ENCODE measurements around the gene BTBD9.

BTBD9 gene

DNA sequence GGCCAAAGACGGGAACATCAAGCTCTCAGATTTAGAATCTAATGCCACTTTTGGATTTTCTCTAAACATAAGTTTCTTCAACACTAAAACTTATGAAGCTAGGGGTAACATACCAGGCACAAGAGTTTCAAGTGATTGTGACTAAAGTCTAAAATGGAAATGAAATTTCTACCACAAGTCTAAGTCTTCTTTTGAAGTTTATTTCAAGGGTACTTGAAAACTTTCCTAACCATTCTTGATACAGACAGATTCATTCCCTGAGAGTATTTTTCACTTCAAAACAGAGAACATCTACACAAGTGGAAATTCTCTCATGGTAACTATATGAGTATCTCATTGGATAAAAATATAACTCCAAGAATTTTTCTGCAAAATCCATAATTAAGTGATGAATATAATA is 56.2 kb downstream of the BTBD9 start:
- Histone ChIP-seq H3K4me1 (ENCODE audit: control insufficient read depth in 5 of 5, insufficient read depth in 5 of 5, low read length in 5 of 5) (no peaks in the 10 kb centered on the region), H3K36me3 (ENCODE audit: control insufficient read depth in 5 of 5, insufficient read depth in 5 of 5, low read length in 5 of 5) (peaks cover 7 to 16% (median 12%) of the 10 kb centered on the region in 5 donors), H3K9ac (ENCODE audit: low read length in 5 of 5) (no peak overlapping the region), H3K4me3 (ENCODE audit: low read depth in 1 of 5, low read length in 5 of 5) (no peak overlapping the region), H3K27ac (ENCODE audit: low read depth, low read length) (no peak overlapping the region), H3K27me3 (ENCODE audit: control insufficient read depth in 5 of 5, insufficient read depth in 4 of 5, low read length in 5 of 5) (no peaks in the 10 kb centered on the region), H3K9me3 (ENCODE audit: control insufficient read depth in 5 of 5, low read length in 5 of 5) (no peaks in the 10 kb centered on the region)

DNA sequence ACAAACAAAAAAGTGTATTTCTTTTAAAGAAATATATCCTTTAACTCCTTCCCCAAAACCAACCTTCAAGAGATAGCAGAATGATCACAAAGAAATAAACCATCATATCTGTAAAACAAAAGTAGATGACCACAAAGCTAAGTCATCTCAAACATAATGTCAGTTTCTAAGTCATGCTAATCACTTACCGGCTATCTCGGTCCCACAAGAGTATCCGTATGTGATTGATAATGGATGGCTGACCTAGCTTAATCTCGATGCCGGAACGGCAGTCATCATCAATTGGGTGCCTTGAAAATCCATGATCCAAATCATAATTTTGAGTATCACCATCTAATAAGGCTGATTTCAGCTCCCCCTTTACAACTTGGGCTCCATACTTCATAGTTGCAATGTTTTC is 59.7 kb downstream of the BTBD9 start:
- no peaks in the 10 kb centered on the region for H3K4me1 ChIP-seq (ENCODE audit: control insufficient read depth in 5 of 5, insufficient read depth in 5 of 5, low read length in 5 of 5)
- H3K4me3 ChIP-seq (ENCODE audit: low read depth in 1 of 5, low read length in 5 of 5): no peak overlapping the region
- H3K27ac ChIP-seq (ENCODE audit: low read depth, low read length): no peak overlapping the region
- H3K9ac ChIP-seq (ENCODE audit: low read length in 5 of 5): no peak overlapping the region
- no peaks in the 10 kb centered on the region for H3K27me3 ChIP-seq (ENCODE audit: control insufficient read depth in 5 of 5, insufficient read depth in 4 of 5, low read length in 5 of 5)
- peaks cover 11 to 28% (median 15%) of the 10 kb centered on the region in 5 donors for H3K36me3 ChIP-seq (ENCODE audit: control insufficient read depth in 5 of 5, insufficient read depth in 5 of 5, low read length in 5 of 5)
- H3K9me3 ChIP-seq (ENCODE audit: control insufficient read depth in 5 of 5, low read length in 5 of 5): no peaks in the 10 kb centered on the region

DNA sequence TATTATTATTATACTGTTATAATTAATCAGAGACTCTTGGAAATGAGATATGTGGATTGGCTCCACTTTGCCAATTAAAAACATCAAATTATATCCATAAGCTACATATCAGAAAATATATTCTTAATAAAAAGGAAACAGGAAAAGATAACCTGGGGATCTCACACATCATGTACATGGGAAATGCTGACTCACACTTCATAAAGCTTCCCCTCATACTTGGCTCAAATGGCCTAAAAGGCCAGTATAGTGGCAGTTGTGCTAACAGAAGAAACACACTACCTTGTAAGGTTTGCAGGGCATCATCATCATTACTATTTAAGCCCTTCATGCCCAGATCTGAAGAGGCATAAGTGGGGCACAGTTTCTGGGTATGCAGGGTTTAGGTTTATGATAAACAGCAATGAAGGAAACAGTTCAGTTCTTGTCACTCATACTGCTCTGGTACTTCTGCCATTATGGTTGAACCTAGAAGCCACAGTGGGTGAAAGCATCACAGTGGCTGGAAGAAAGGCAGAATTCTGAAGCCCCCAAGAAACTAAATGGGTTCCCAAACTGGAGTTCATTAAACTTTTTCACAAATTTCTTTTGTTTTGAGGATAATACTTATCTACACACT is 60.6 kb downstream of the BTBD9 start:
- no peaks in the 10 kb centered on the region for H3K27me3 ChIP-seq (ENCODE audit: control insufficient read depth in 5 of 5, insufficient read depth in 4 of 5, low read length in 5 of 5)
- H3K27ac ChIP-seq (ENCODE audit: low read depth, low read length): no peak overlapping the region
- no peaks in the 10 kb centered on the region for H3K4me1 ChIP-seq (ENCODE audit: control insufficient read depth in 5 of 5, insufficient read depth in 5 of 5, low read length in 5 of 5)
- H3K4me3 ChIP-seq (ENCODE audit: low read depth in 1 of 5, low read length in 5 of 5): no peak overlapping the region
- no peak overlapping the region for H3K9ac ChIP-seq (ENCODE audit: low read length in 5 of 5)
- no peaks in the 10 kb centered on the region for H3K9me3 ChIP-seq (ENCODE audit: control insufficient read depth in 5 of 5, low read length in 5 of 5)
- peaks cover 11 to 30% (median 15%) of the 10 kb centered on the region in 5 donors for H3K36me3 ChIP-seq (ENCODE audit: control insufficient read depth in 5 of 5, insufficient read depth in 5 of 5, low read length in 5 of 5)

DNA sequence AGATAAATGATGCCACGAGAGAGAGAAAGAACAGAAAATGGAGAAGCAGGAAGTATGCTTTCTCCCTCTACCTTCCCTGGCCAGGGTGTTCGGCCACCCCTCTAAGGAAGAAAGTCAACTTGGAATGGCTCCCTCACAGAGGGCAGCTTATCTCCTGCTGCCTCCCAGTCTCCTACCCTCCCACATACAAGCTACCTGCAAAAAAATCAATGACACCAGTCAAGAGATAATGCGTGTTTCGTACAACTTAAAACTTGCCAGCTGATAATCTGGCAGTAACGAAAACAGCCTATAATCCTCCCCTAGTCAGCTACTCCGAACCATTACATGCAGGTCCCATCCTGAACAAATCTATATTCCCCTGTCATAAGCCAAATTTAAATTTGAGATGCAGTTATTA is 61.7 kb downstream of the BTBD9 start:
- H3K4me3 ChIP-seq (ENCODE audit: low read depth in 1 of 5, low read length in 5 of 5): no peak overlapping the region
- H3K4me1 ChIP-seq (ENCODE audit: control insufficient read depth in 5 of 5, insufficient read depth in 5 of 5, low read length in 5 of 5): no peaks in the 10 kb centered on the region
- no peak overlapping the region for H3K9ac ChIP-seq (ENCODE audit: low read length in 5 of 5)
- no peak overlapping the region for H3K27ac ChIP-seq (ENCODE audit: low read depth, low read length)
- H3K36me3 ChIP-seq (ENCODE audit: control insufficient read depth in 5 of 5, insufficient read depth in 5 of 5, low read length in 5 of 5): peaks cover 11 to 30% (median 15%) of the 10 kb centered on the region in 5 donors
- H3K27me3 ChIP-seq (ENCODE audit: control insufficient read depth in 5 of 5, insufficient read depth in 4 of 5, low read length in 5 of 5): no peaks in the 10 kb centered on the region
- no peaks in the 10 kb centered on the region for H3K9me3 ChIP-seq (ENCODE audit: control insufficient read depth in 5 of 5, low read length in 5 of 5)

DNA sequence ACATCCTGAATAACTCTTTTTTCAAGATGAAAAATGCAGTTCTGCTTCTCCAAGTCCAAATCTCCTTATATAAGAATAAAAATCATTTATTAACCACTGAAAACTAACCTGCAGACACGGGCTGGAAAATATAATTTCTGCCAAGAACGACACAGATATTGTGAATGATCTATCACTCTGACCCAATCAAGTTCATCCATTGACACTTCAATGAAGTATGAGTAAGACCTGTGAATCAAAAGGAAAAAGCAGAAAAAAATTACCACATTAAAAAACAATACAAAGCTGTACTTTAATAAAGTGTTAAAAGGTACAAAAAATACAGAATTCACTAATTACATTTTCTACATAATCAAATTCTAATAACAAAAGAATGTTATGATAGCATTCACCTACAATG is 62.2 kb downstream of the BTBD9 start:
- H3K27ac ChIP-seq (ENCODE audit: low read depth, low read length): no peak overlapping the region
- H3K9me3 ChIP-seq (ENCODE audit: control insufficient read depth in 5 of 5, low read length in 5 of 5): no peaks in the 10 kb centered on the region
- no peaks in the 10 kb centered on the region for H3K27me3 ChIP-seq (ENCODE audit: control insufficient read depth in 5 of 5, insufficient read depth in 4 of 5, low read length in 5 of 5)
- H3K4me3 ChIP-seq (ENCODE audit: low read depth in 1 of 5, low read length in 5 of 5): no peak overlapping the region
- H3K36me3 ChIP-seq (ENCODE audit: control insufficient read depth in 5 of 5, insufficient read depth in 5 of 5, low read length in 5 of 5): peaks cover 11 to 30% (median 15%) of the 10 kb centered on the region in 5 donors
- H3K9ac ChIP-seq (ENCODE audit: low read length in 5 of 5): no peak overlapping the region
- no peaks in the 10 kb centered on the region for H3K4me1 ChIP-seq (ENCODE audit: control insufficient read depth in 5 of 5, insufficient read depth in 5 of 5, low read length in 5 of 5)

DNA sequence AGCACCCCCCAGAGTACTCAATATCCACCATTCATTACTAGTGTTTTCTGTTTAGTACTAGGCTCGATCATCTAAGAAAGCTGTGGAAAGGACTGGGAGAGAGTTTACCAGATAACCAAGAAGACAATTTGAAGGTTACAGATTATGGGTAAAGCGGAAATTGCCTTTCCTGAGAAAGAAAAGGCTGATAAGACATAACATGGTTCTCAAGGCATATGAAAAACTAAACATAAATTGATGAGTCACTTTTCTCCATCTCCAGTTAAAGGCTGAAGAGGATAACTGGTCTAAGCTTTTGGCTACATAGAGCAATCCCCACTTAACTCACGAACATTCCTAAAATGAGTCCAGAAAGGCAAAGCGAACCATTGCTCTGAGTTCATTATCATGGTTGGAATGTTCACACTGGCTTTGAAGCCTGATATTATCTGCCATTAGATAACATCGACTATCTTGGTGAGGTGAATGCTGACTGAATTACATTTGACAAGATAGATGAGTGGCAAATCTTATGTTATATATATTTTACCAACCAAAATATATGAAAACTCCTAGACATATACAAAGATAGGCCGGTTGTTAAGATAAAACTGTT is 65.8 kb downstream of the BTBD9 start:
- Histone ChIP-seq H3K9ac (ENCODE audit: low read length in 5 of 5) (no peak overlapping the region), H3K9me3 (ENCODE audit: control insufficient read depth in 5 of 5, low read length in 5 of 5) (no peaks in the 10 kb centered on the region), H3K27me3 (ENCODE audit: control insufficient read depth in 5 of 5, insufficient read depth in 4 of 5, low read length in 5 of 5) (no peaks in the 10 kb centered on the region), H3K27ac (ENCODE audit: low read depth, low read length) (no peak overlapping the region), H3K36me3 (ENCODE audit: control insufficient read depth in 5 of 5, insufficient read depth in 5 of 5, low read length in 5 of 5) (peaks cover 3 to 24% (median 4%) of the 10 kb centered on the region in 5 donors), H3K4me3 (ENCODE audit: low read depth in 1 of 5, low read length in 5 of 5) (no peak overlapping the region), H3K4me1 (ENCODE audit: control insufficient read depth in 5 of 5, insufficient read depth in 5 of 5, low read length in 5 of 5) (no peaks in the 10 kb centered on the region)

DNA sequence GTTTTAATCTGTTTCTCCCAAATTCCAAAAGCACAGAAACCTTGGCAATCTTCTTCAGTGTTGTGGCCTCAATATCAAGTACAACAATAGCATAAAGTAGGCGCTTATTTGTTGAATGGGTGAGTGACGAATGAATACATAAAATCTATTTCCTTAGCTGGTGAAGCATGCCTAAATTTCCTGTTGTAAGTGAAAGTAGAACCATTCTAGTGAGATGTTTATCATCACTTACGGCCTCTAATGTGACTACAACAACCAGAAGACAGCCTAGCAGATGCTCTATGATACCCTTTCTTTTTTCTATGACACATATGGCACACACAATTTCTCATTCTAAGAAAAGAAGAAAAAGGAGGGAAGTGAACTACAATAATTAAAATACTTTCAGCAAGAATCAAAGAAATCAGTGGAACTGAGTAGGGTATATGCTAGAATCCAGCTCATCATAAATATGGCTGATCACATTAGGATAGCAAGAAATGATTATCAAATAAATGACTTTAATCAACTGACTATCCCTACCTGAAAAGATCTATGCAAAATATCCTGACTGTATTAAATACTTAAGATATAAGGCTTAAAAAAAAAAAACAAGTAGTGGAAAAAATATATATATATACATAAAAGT is 67.4 kb downstream of the BTBD9 start:
- H3K27ac ChIP-seq (ENCODE audit: low read depth, low read length): no peak overlapping the region
- peaks cover 0 to 5% (median 4%) of the 10 kb centered on the region in 5 donors for H3K4me1 ChIP-seq (ENCODE audit: control insufficient read depth in 5 of 5, insufficient read depth in 5 of 5, low read length in 5 of 5)
- H3K4me3 ChIP-seq (ENCODE audit: low read depth in 1 of 5, low read length in 5 of 5): no peak overlapping the region
- no peaks in the 10 kb centered on the region for H3K9me3 ChIP-seq (ENCODE audit: control insufficient read depth in 5 of 5, low read length in 5 of 5)
- no peak overlapping the region for H3K9ac ChIP-seq (ENCODE audit: low read length in 5 of 5)
- no peaks in the 10 kb centered on the region for H3K27me3 ChIP-seq (ENCODE audit: control insufficient read depth in 5 of 5, insufficient read depth in 4 of 5, low read length in 5 of 5)
- H3K36me3 ChIP-seq (ENCODE audit: control insufficient read depth in 5 of 5, insufficient read depth in 5 of 5, low read length in 5 of 5): peaks cover 3 to 19% (median 3%) of the 10 kb centered on the region in 5 donors

DNA sequence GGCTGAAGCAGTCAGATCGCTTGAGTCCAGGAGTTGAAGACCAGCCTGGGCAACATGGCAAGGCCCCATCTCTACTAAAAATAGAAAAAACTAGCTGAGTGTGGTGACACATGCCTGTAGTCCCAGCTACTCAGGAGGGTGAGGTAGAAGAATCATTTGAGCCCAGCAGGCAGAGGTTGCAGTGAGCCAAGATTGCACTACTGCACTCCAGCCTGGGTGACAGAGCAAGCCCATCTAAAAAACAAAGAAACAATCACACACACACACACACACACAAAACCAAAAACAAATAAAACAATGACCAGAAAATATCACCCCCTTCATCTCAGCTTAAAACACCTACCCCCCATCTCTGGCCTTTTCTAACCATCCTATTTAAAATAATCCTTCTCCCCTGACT is 68.0 kb downstream of the BTBD9 start:
- H3K4me3 ChIP-seq (ENCODE audit: low read depth in 1 of 5, low read length in 5 of 5): no peak overlapping the region
- H3K9ac ChIP-seq (ENCODE audit: low read length in 5 of 5): no peak overlapping the region
- H3K36me3 ChIP-seq (ENCODE audit: control insufficient read depth in 5 of 5, insufficient read depth in 5 of 5, low read length in 5 of 5): peaks cover 0 to 15% (median 3%) of the 10 kb centered on the region in 5 donors
- H3K4me1 ChIP-seq (ENCODE audit: control insufficient read depth in 5 of 5, insufficient read depth in 5 of 5, low read length in 5 of 5): peaks cover 0 to 6% (median 5%) of the 10 kb centered on the region in 5 donors
- H3K27me3 ChIP-seq (ENCODE audit: control insufficient read depth in 5 of 5, insufficient read depth in 4 of 5, low read length in 5 of 5): no peaks in the 10 kb centered on the region
- no peak overlapping the region for H3K27ac ChIP-seq (ENCODE audit: low read depth, low read length)
- H3K9me3 ChIP-seq (ENCODE audit: control insufficient read depth in 5 of 5, low read length in 5 of 5): no peaks in the 10 kb centered on the region

DNA sequence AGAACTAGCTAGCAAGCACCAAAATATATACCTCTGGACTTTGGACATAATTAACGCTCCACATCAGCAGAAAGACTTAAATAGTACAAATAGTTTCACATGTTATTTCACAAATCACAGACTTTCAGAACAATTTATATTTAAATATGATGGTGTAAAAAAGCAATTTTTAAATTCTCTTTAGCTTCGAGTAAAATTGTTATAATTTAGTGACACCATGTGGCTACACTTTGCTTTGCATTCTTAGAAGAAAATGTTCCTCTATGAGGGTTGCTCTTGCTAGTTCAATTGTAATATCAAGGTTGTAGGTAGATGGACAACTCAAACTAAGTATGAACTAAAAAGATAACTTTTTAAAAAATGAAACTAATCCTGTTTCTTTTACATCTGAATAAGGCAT is 69.0 kb downstream of the BTBD9 start:
- Histone ChIP-seq H3K4me1 (ENCODE audit: control insufficient read depth in 5 of 5, insufficient read depth in 5 of 5, low read length in 5 of 5) (peaks cover 0 to 6% (median 5%) of the 10 kb centered on the region in 5 donors), H3K9me3 (ENCODE audit: control insufficient read depth in 5 of 5, low read length in 5 of 5) (no peaks in the 10 kb centered on the region), H3K36me3 (ENCODE audit: control insufficient read depth in 5 of 5, insufficient read depth in 5 of 5, low read length in 5 of 5) (peaks cover 0 to 10% (median 0%) of the 10 kb centered on the region in 5 donors), H3K27me3 (ENCODE audit: control insufficient read depth in 5 of 5, insufficient read depth in 4 of 5, low read length in 5 of 5) (no peaks in the 10 kb centered on the region), H3K27ac (ENCODE audit: low read depth, low read length) (no peak overlapping the region), H3K4me3 (ENCODE audit: low read depth in 1 of 5, low read length in 5 of 5) (no peak overlapping the region), H3K9ac (ENCODE audit: low read length in 5 of 5) (no peak overlapping the region)

DNA sequence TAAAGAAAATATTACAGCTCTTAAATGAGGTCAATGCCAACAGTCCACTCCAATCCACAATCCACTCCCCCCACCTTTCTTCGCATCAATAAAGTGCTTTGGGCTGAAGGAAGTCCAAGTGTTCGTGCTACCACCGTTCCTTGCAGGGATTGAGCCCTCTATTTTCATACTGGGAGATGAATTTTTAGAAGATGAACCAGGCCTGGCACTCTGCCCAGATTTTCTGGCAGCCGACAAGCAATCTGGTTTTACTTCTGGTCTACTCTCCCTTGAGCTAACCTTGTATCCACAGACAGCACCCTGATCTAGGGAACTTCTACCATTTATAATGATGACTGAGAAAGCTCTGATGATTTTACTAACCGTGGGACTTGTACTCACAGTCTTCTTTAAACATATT is 72.3 kb downstream of the BTBD9 start:
- H3K4me3 ChIP-seq (ENCODE audit: low read depth in 1 of 5, low read length in 5 of 5): no peak overlapping the region
- no peak overlapping the region for H3K9ac ChIP-seq (ENCODE audit: low read length in 5 of 5)
- no peaks in the 10 kb centered on the region for H3K9me3 ChIP-seq (ENCODE audit: control insufficient read depth in 5 of 5, low read length in 5 of 5)
- H3K27me3 ChIP-seq (ENCODE audit: control insufficient read depth in 5 of 5, insufficient read depth in 4 of 5, low read length in 5 of 5): no peaks in the 10 kb centered on the region
- peaks cover 0 to 6% (median 5%) of the 10 kb centered on the region in 5 donors for H3K4me1 ChIP-seq (ENCODE audit: control insufficient read depth in 5 of 5, insufficient read depth in 5 of 5, low read length in 5 of 5)
- no peaks in the 10 kb centered on the region for H3K36me3 ChIP-seq (ENCODE audit: control insufficient read depth in 5 of 5, insufficient read depth in 5 of 5, low read length in 5 of 5)
- no peak overlapping the region for H3K27ac ChIP-seq (ENCODE audit: low read depth, low read length)
